ENCODE measurements around the gene A2M. TPM values are rescaled to one million over a fixed set of nuclear protein-coding genes. Genes with fewer than 3 reads are reported as not detected.

Gene A2M
- total and polyA plus RNA-seq, 2 of the 13 experiments (the other 11 are each of a cell fraction or from before 2014, with no cell fraction given), result 2,807 to 6,551 TPM

DNA sequence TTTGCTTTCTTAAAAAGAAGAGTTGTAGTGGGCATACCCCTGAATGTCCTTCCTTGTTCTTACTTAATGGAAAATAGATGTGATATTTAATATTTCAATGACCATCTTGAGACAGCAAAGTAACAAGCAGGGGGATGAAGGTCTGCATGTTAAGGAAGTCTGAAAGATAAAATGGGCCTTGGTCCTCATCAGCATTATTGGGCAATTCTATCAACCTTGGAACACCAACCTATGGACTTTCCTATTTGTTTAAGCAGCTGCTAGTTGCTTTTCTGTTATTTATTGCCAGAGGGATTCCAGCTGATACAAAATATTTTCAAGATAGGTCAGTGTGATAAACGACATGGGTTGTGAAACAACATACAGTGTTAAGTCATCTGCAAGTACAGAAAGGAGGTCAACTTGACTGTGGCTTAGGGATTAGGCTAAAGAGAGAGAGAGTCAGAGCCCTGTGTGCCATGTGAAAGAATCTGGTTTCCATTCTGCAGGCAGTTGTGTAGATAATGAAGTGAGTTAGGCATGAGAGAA lies 16.4 kb upstream of the A2M start (continued):
- TF ChIP-seq, protein P1, sequence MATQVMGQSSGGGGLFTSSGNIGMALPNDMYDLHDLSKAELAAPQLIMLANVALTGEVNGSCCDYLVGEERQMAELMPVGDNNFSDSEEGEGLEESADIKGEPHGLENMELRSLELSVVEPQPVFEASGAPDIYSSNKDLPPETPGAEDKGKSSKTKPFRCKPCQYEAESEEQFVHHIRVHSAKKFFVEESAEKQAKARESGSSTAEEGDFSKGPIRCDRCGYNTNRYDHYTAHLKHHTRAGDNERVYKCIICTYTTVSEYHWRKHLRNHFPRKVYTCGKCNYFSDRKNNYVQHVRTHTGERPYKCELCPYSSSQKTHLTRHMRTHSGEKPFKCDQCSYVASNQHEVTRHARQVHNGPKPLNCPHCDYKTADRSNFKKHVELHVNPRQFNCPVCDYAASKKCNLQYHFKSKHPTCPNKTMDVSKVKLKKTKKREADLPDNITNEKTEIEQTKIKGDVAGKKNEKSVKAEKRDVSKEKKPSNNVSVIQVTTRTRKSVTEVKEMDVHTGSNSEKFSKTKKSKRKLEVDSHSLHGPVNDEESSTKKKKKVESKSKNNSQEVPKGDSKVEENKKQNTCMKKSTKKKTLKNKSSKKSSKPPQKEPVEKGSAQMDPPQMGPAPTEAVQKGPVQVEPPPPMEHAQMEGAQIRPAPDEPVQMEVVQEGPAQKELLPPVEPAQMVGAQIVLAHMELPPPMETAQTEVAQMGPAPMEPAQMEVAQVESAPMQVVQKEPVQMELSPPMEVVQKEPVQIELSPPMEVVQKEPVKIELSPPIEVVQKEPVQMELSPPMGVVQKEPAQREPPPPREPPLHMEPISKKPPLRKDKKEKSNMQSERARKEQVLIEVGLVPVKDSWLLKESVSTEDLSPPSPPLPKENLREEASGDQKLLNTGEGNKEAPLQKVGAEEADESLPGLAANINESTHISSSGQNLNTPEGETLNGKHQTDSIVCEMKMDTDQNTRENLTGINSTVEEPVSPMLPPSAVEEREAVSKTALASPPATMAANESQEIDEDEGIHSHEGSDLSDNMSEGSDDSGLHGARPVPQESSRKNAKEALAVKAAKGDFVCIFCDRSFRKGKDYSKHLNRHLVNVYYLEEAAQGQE (IDR thresholded peaks at IDR 0.05; ENCODE audit: borderline replicate concordance in 1 of 2, low read depth in 1 of 2, low read length in 2 of 2), result peak in 1 of 2 experiments; percentile 78; a peak in 2 of 4 replicates
- no peak for TF ChIP-seq PAWR (CRISPR knock-in tag; IDR thresholded peaks at IDR 0.05; ENCODE audit: borderline replicate concordance)
- peak; percentile 77; the same call in 1 of the 2 replicates for TF ChIP-seq ZNF205 (CRISPR knock-in tag; IDR thresholded peaks at IDR 0.05)
- no peak for TF ChIP-seq SATB2 (CRISPR knock-in tag; IDR thresholded peaks at IDR 0.05)
- TF ChIP-seq ZNF605 (CRISPR knock-in tag; IDR thresholded peaks at IDR 0.05), result no peak
- 0 out of 2 replicates have a peak, but pooled peaks have one; percentile 15 for TF ChIP-seq IRX3 (CRISPR knock-in tag; IDR thresholded peaks at IDR 0.05; ENCODE audit: borderline replicate concordance, low read depth)
- no peak for TF ChIP-seq BORCS8-MEF2B (CRISPR knock-in tag; IDR thresholded peaks at IDR 0.05)
- no peak for TF ChIP-seq KLF9 (CRISPR knock-in tag; IDR thresholded peaks at IDR 0.05; ENCODE audit: low read depth)
- TF ChIP-seq ZNF101 (CRISPR knock-in tag; IDR thresholded peaks at IDR 0.05; ENCODE audit: borderline replicate concordance, low read depth), result no peak
- TF ChIP-seq SNRNP70 (IDR thresholded peaks at IDR 0.05; ENCODE audit: low read depth, low read length), result no peak
- no peak for TF ChIP-seq MTERF4 (CRISPR knock-in tag; IDR thresholded peaks at IDR 0.05)
- TF ChIP-seq RNF2 (conservative IDR thresholded peaks at IDR 0.05; ENCODE audit: low read depth), result no peak
- 0 out of 2 replicates have a peak, but pooled peaks have one; percentile 33 for TF ChIP-seq AKNA (CRISPR knock-in tag; IDR thresholded peaks at IDR 0.05; ENCODE audit: borderline replicate concordance)
- TF ChIP-seq SOX5 (CRISPR knock-in tag; IDR thresholded peaks at IDR 0.05; ENCODE audit: borderline replicate concordance), result peak; percentile 95
- TF ChIP-seq ZBTB43 (CRISPR knock-in tag; conservative IDR thresholded peaks at IDR 0.05), result peak; percentile 88
- TF ChIP-seq, protein P2, sequence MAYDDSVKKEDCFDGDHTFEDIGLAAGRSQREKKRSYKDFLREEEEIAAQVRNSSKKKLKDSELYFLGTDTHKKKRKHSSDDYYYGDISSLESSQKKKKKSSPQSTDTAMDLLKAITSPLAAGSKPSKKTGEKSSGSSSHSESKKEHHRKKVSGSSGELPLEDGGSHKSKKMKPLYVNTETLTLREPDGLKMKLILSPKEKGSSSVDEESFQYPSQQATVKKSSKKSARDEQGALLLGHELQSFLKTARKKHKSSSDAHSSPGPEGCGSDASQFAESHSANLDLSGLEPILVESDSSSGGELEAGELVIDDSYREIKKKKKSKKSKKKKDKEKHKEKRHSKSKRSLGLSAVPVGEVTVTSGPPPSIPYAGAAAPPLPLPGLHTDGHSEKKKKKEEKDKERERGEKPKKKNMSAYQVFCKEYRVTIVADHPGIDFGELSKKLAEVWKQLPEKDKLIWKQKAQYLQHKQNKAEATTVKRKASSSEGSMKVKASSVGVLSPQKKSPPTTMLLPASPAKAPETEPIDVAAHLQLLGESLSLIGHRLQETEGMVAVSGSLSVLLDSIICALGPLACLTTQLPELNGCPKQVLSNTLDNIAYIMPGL (CRISPR knock-in tag; IDR thresholded peaks at IDR 0.05; ENCODE audit: borderline replicate concordance in 1 of 2, low read depth in 1 of 2), result peak in 1 of 2 experiments; percentile 77; a peak in 1 of 4 replicates

Data from HepG2 (cell line).